Measurements from ENCODE around the gene FAM234A. TPM values are rescaled to one million over a fixed set of nuclear protein-coding genes. Genes with fewer than 3 reads are reported as not detected.
A peak's percentile ranks its signal among the peaks of the same experiment; 100 is the strongest.

Gene FAM234A
- total and polyA plus RNA-seq, 4 donors: 24.1 to 39.7 (median 27.8) TPM

GRCh38 chr16:280991-281659 is 46.5 kb downstream of the FAM234A start:
- Histone ChIP-seq H3K27me3 (ENCODE audit: control insufficient read depth in 4 of 4, insufficient read depth in 4 of 4, low read length in 3 of 4) (peaks cover 0 to 11% (median 0%) of the 10 kb centered on the region in 4 donors), H3K9me3 (ENCODE audit: control insufficient read depth in 4 of 4, low read length in 3 of 4) (no peaks in the 10 kb centered on the region), H3K9ac (ENCODE audit: low read depth in 1 of 2, low read length in 2 of 2) (no peak overlapping the region), H3K36me3 (ENCODE audit: control insufficient read depth in 4 of 4, insufficient read depth in 3 of 4, low read depth in 1 of 4, low read length in 3 of 4) (no peaks in the 10 kb centered on the region), H3K4me1 (ENCODE audit: control insufficient read depth in 4 of 4, insufficient read depth in 4 of 4, low read length in 3 of 4) (peaks cover 0 to 9% (median 3%) of the 10 kb centered on the region in 4 donors), H3K4me3 (ENCODE audit: low read depth in 1 of 3, low read length in 3 of 3) (peak overlapping the region in 1 of 3 donors; percentile 42), H3K27ac (ENCODE audit: low read depth in 1 of 2, low read length in 2 of 2) (no peak overlapping the region)
- TF ChIP-seq EGR1 (IDR thresholded peaks at IDR 0.05; ENCODE audit: low read depth in 2 of 2): no peak
- no peak for TF ChIP-seq REST (IDR thresholded peaks at IDR 0.05)
- no peak for TF ChIP-seq SP1 (IDR thresholded peaks at IDR 0.05)
- no peak for TF ChIP-seq ATF3 (IDR thresholded peaks at IDR 0.05)
- no peak for TF ChIP-seq GABPA (IDR thresholded peaks at IDR 0.05 in 1 of 2, conservative IDR thresholded peaks at IDR 0.05 in 1 of 2)
- TF ChIP-seq RXRA (IDR thresholded peaks at IDR 0.05): no peak
- TF ChIP-seq JUND (IDR thresholded peaks at IDR 0.05): no peak
- no peak for TF ChIP-seq HNF4A (conservative IDR thresholded peaks at IDR 0.05)
- no peak for TF ChIP-seq YY1 (IDR thresholded peaks at IDR 0.05)
- 48% methylated on average over 27 of the region's 27 CpGs for WGBS
- no peak for DNase-seq (ENCODE audit: low spot score)

- WGBS: 53% methylated on average over 25 of the region's 25 CpGs
- H3K27me3 ChIP-seq (ENCODE audit: control insufficient read depth in 4 of 4, insufficient read depth in 4 of 4, low read length in 3 of 4): peaks cover 0 to 11% (median 0%) of the 10 kb centered on the region in 4 donors
- H3K9me3 ChIP-seq (ENCODE audit: control insufficient read depth in 4 of 4, low read length in 3 of 4): no peaks in the 10 kb centered on the region
- no peak overlapping the region for H3K27ac ChIP-seq (ENCODE audit: low read depth in 1 of 2, low read length in 2 of 2)
- no peak for TF ChIP-seq GABPA (IDR thresholded peaks at IDR 0.05 in 1 of 2, conservative IDR thresholded peaks at IDR 0.05 in 1 of 2)
- no peak for TF ChIP-seq CTCF (IDR thresholded peaks at IDR 0.05; ENCODE audit: low read depth, low read length, missing input control)
- TF ChIP-seq FOXA1 (IDR thresholded peaks at IDR 0.05): no peak
- TF ChIP-seq RXRA (IDR thresholded peaks at IDR 0.05): no peak
- TF ChIP-seq NR2F2 (IDR thresholded peaks at IDR 0.05): no peak
- TF ChIP-seq JUND (IDR thresholded peaks at IDR 0.05): no peak
- no peak for TF ChIP-seq ATF3 (IDR thresholded peaks at IDR 0.05)
- H3K9ac ChIP-seq (ENCODE audit: low read depth in 1 of 2, low read length in 2 of 2): no peak overlapping the region
- H3K4me1 ChIP-seq (ENCODE audit: control insufficient read depth in 4 of 4, insufficient read depth in 4 of 4, low read length in 3 of 4): peaks cover 0 to 9% (median 3%) of the 10 kb centered on the region in 4 donors
- no peaks in the 10 kb centered on the region for H3K36me3 ChIP-seq (ENCODE audit: control insufficient read depth in 4 of 4, insufficient read depth in 3 of 4, low read depth in 1 of 4, low read length in 3 of 4)
- H3K4me3 ChIP-seq (ENCODE audit: low read depth in 1 of 3, low read length in 3 of 3): no peak overlapping the region
- DNase-seq (ENCODE audit: low spot score): no peak
These were observed 47.1 kb downstream of the FAM234A start for GRCh38 chr16:281660-282255.

Data from liver (tissue), 9 donors.